Fibroblast of lung (primary cell): ENCODE measurements around the gene ISY1.

Experiments used
- EZH2 ChIP-seq: IDR thresholded peaks from 2 replicates; pipeline ENCODE4 v1.5.1; 2012; ENCODE audit warnings: low read length, control low read depth, mild to moderate bottlenecking; ENCODE audit errors: missing control alignments
- TF ChIP-seq, protein P1 (sequence below), 2 donors: IDR thresholded peaks in 1 of 2; conservative IDR thresholded peaks in 1 of 2; 1 replicate in 1 of 2; 2 replicates in 1 of 2; pipeline ENCODE4 v1.5.1; 2011 to 2012; ENCODE audit warnings: low read length in 2 of 2, control low read depth in 1 of 2, inconsistent platforms in 1 of 2, low read depth in 1 of 2, mild to moderate bottlenecking in 1 of 2

- TF ChIP-seq, protein P1, sequence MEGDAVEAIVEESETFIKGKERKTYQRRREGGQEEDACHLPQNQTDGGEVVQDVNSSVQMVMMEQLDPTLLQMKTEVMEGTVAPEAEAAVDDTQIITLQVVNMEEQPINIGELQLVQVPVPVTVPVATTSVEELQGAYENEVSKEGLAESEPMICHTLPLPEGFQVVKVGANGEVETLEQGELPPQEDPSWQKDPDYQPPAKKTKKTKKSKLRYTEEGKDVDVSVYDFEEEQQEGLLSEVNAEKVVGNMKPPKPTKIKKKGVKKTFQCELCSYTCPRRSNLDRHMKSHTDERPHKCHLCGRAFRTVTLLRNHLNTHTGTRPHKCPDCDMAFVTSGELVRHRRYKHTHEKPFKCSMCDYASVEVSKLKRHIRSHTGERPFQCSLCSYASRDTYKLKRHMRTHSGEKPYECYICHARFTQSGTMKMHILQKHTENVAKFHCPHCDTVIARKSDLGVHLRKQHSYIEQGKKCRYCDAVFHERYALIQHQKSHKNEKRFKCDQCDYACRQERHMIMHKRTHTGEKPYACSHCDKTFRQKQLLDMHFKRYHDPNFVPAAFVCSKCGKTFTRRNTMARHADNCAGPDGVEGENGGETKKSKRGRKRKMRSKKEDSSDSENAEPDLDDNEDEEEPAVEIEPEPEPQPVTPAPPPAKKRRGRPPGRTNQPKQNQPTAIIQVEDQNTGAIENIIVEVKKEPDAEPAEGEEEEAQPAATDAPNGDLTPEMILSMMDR (conservative IDR thresholded peaks at IDR 0.05 in 1 of 2, IDR thresholded peaks at IDR 0.05 in 1 of 2; ENCODE audit: low read depth in 1 of 2, low read length in 2 of 2) = no peak
- TF ChIP-seq EZH2 = no peak
Observed at GRCh38 chr3:129180461-129180860, 19.6 kb upstream of the ISY1 start.
